Thoracic aorta (tissue), 2 donors: ENCODE measurements around the gene PRSS56. TPM values are rescaled to one million over a fixed set of nuclear protein-coding genes. Genes with fewer than 3 reads are reported as not detected.
"Not testable (repeated sequence)": the region's sequence is repeated elsewhere in the genome, so short reads cannot be mapped to it uniquely, and the experiment has no call there.

Experiments used
- ATAC-seq: fragments of 150-250 bp; one replicate; pipeline ENCODE4 v1.8.0; 2017; ENCODE audit warnings: low read depth; ENCODE audit not compliant: insufficient number of reproducible peaks, low FRiP score
- DNase-seq: peaks from one replicate; pipeline ENCODE4 v3.0.0-alpha.2; 2020; ENCODE audit warnings: low spot score
- H3K27ac ChIP-seq, 2 donors: fragments of 200-600 bp; sonication (generic); 1 replicate in 1 of 2; 2 replicates in 1 of 2; pipeline ENCODE4 v1.5.1; 2016; ENCODE audit warnings: mild to moderate bottlenecking in 2 of 2, moderate library complexity in 2 of 2
- H3K27me3 ChIP-seq: fragments of 200-600 bp; sonication (generic); replicated peaks from 2 replicates; pipeline ENCODE4 v1.6.0; 2016; ENCODE audit warnings: mild to moderate bottlenecking; ENCODE audit not compliant: insufficient read depth
- H3K36me3 ChIP-seq: fragments of 200-600 bp; sonication (generic); one replicate; pipeline ENCODE4 v1.5.1; 2016
- H3K4me1 ChIP-seq, 2 donors: fragments of 200-600 bp; sonication (generic); 1 replicate in 1 of 2; 2 replicates in 1 of 2; pipeline versions ENCODE4 v1.5.1 to v1.6.0; 2016; ENCODE audit warnings: low read depth in 2 of 2, mild to moderate bottlenecking in 1 of 2; ENCODE audit not compliant: control insufficient read depth in 1 of 2
- H3K4me3 ChIP-seq: fragments of 200-600 bp; sonication (generic); 2 replicates; pipeline ENCODE4 v1.5.1; 2016; ENCODE audit warnings: mild to moderate bottlenecking
- H3K9me3 ChIP-seq: fragments of 200-600 bp; sonication (generic); 2 replicates; pipeline ENCODE4 v1.5.1; 2016
- total RNA-seq, 2 donors: library from RNA; depleted of rRNA; stranded (reverse); fragments of >200 nt; gene quantifications; one replicate each; pipeline versions ENCODE4 v1.1.0 to v1.2.3, GENCODE V29; 2016
- TF ChIP-seq, protein P1 (sequence below): fragments of 200-600 bp; sonication (generic); IDR thresholded peaks from one replicate; pipeline ENCODE4 v1.5.1; 2019; ENCODE audit warnings: antibody characterized with exemption

Gene PRSS56
- total RNA-seq, 2 donors from 2014 or later = not detected

DNA sequence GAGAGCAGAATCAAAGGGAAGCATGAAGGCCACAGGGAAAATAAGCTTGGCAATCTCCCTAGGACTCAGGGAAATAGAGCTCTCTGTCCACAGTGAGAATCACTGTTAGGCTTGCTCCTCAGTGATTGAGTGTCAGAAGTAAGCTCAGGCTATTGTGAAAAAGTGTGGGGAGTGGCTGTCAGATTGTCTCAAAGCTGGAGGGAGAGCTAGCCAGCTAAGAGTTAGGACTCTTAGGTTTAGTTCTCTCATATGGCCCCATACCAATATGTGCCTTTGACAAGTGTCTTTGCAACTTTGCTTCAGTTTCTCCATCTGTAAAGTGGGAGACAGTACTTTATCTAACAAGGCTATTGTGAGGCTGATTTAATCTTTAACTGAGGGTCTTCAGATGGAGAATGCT, 47.5 kb downstream of the PRSS56 start:
- H3K4me3 ChIP-seq = no peak overlapping the region
- H3K27ac ChIP-seq = no peak overlapping the region
- DNase-seq (no peak), ATAC-seq (no peak)
- TF ChIP-seq, protein P1, sequence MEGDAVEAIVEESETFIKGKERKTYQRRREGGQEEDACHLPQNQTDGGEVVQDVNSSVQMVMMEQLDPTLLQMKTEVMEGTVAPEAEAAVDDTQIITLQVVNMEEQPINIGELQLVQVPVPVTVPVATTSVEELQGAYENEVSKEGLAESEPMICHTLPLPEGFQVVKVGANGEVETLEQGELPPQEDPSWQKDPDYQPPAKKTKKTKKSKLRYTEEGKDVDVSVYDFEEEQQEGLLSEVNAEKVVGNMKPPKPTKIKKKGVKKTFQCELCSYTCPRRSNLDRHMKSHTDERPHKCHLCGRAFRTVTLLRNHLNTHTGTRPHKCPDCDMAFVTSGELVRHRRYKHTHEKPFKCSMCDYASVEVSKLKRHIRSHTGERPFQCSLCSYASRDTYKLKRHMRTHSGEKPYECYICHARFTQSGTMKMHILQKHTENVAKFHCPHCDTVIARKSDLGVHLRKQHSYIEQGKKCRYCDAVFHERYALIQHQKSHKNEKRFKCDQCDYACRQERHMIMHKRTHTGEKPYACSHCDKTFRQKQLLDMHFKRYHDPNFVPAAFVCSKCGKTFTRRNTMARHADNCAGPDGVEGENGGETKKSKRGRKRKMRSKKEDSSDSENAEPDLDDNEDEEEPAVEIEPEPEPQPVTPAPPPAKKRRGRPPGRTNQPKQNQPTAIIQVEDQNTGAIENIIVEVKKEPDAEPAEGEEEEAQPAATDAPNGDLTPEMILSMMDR = no peak
- H3K9me3 ChIP-seq = no peaks in the 10 kb centered on the region
- no peaks in the 10 kb centered on the region for H3K27me3 ChIP-seq
- H3K36me3 ChIP-seq = peaks cover 65% of the 10 kb centered on the region
- no peaks in the 10 kb centered on the region for H3K4me1 ChIP-seq

DNA sequence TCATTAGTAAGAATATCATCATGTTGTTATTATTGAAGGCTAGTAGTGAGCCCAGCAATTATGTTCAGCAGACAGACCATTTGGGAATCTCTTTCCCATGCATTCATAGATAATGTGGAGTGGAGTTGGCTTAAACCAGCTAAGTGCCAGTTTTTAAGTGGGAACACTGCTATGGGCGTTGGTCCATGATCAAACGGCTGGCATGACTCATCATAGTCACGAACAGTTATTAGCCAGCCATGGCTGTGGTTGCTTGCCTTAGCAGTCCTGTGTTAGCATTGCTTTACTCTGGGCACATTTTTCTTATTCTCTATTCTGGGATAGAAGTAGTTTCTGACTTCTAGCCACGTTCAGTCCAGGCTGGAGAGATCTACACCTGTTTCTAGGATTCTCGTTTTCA, 48.0 kb downstream of the PRSS56 start:
- H3K4me1 ChIP-seq = no peaks in the 10 kb centered on the region
- H3K36me3 ChIP-seq = peaks cover 68% of the 10 kb centered on the region
- TF ChIP-seq, protein P1 = no peak
- no peak overlapping the region for H3K4me3 ChIP-seq
- H3K27me3 ChIP-seq = no peaks in the 10 kb centered on the region
- ATAC-seq (no peak), DNase-seq (no peak)
- H3K27ac ChIP-seq = no peak overlapping the region
- no peaks in the 10 kb centered on the region for H3K9me3 ChIP-seq

DNA sequence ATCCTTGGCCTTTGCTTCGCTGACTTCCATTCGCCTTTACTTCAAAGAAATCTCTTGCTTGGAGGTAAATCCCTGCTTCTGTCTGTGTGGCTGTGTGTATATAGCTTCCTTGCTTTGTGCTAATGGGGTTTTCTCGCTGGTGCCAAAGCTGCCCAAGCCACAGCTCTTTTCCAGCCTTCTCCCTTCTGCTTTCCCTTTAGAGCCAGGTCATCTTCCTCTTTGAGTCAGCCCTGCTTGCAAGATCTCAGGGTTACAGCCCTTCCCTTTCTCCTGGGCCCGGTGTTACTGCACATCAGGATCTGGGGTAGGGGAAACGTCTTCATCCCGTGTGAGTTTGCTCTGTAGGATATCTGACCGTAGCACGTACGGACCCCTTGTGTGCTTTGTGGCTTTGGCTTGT, 49.4 kb downstream of the PRSS56 start:
- no peaks in the 10 kb centered on the region for H3K9me3 ChIP-seq
- no peak overlapping the region for H3K27ac ChIP-seq
- DNase-seq (no peak), ATAC-seq (no peak)
- H3K36me3 ChIP-seq = peaks cover 72% of the 10 kb centered on the region
- H3K4me3 ChIP-seq = no peak overlapping the region
- no peaks in the 10 kb centered on the region for H3K4me1 ChIP-seq
- H3K27me3 ChIP-seq = no peaks in the 10 kb centered on the region
- TF ChIP-seq, protein P1 = no peak

DNA sequence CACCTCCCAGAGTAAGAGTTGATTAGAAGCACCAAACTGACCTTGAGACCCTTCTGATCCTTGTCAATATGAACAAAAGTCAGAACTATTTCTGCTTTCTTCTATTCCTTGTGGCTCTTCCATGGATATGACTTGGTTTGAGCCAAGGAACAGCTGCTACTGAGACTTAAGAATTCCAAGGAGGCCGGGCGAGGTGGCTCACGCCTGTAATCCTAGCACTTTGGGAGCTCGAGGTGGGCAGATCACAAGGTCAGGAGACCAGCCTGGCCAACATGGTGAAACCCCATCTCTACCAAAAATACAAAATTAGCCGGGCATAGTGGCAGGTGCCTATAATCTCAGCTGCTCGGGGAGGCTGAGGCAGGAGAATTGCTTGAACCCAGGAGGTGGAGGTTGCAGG, 50.3 kb downstream of the PRSS56 start:
- not testable (repeated sequence) for ATAC-seq, H3K4me1 ChIP-seq, DNase-seq, H3K27me3 ChIP-seq, H3K27ac ChIP-seq, H3K4me3 ChIP-seq, H3K9me3 ChIP-seq
- peaks cover 64% of the 10 kb centered on the region for H3K36me3 ChIP-seq

DNA sequence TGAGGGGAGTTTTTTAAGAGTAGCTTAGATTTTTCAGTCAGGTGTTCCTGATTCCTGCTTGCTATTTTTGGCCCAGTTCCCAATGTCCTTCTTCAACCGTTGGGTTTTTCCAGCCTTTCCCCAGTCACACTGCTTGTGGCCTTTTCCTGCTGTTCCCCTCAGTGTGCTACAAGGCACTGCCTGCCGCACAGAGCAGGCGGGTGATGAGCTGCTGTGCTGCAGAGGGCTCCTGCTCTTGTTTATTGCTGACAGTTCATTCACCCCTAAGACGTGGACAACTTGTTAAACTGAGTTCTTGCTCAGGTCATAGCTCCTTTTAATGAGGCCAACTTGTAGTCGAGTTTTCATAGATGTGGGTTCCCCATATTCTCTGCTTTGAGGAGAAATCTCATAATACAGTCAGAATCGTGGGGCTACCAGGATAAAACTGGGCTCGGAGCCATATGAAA, 50.9 kb downstream of the PRSS56 start:
- Histone ChIP-seq H3K4me1 (no peaks in the 10 kb centered on the region), H3K9me3 (no peaks in the 10 kb centered on the region), H3K36me3 (peaks cover 59% of the 10 kb centered on the region), H3K27me3 (no peaks in the 10 kb centered on the region), H3K4me3 (no peak overlapping the region), H3K27ac (no peak overlapping the region)
- ATAC-seq (no peak), DNase-seq (no peak)
- TF ChIP-seq, protein P1 = no peak

DNA sequence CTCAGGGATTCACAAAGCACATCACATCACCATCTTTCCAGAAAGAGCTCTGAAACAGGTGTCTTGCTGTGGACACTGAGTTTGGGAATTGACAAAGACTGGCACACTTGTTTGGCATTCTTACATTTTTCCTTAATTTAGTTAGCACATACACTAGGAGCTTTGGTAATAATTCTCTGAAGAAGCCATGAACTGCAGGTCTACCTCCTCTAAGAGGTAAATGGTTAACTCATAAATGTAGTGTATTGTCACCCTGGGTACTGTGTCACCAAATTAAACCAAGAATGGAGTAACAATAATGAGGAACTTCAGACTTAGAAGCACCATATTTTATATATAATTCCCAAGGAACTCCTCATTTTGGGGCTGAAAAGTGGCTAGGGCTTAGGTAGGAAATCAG, 52.9 kb downstream of the PRSS56 start:
- Histone ChIP-seq H3K27ac (no peak overlapping the region), H3K36me3 (peaks cover 48% of the 10 kb centered on the region), H3K4me3 (no peak overlapping the region), H3K27me3 (no peaks in the 10 kb centered on the region), H3K9me3 (no peaks in the 10 kb centered on the region), H3K4me1 (no peaks in the 10 kb centered on the region)
- TF ChIP-seq, protein P1 = no peak
- DNase-seq = no peak
- ATAC-seq = no peak
